Measurements from ENCODE around the gene ZNF519.
"Not testable (repeated sequence)": the region's sequence is repeated elsewhere in the genome, so short reads cannot be mapped to it uniquely, and the experiment has no call there.

Gene ZNF519

DNA sequence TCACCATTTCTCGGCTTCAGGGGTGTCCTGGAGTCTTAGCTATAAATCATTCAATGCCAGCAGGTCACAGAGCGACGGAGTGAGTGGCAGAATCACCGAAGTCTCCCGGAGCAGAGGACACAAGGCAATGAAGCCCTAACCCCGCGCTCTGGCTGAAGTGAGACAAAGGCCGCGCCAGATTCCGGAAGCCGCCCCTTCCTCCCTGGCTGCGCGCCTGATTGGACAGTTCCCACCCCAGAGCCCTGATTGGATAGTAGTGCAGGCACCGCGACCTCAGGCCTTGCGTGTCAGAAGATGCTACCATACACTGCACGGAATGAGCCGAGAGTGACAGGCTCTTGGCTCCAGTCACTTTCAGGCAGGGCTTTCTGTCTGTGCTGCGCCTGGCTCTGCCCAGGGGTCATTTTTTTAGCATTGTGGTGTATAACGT, at the start of gene ZNF519:
ZNF519 (minus strand) TSS at position 165 of the 430 bp plus-strand sequence; CDS start at position 7, 158 bp downstream.
- DNase-seq, result peak; percentile 98

DNA sequence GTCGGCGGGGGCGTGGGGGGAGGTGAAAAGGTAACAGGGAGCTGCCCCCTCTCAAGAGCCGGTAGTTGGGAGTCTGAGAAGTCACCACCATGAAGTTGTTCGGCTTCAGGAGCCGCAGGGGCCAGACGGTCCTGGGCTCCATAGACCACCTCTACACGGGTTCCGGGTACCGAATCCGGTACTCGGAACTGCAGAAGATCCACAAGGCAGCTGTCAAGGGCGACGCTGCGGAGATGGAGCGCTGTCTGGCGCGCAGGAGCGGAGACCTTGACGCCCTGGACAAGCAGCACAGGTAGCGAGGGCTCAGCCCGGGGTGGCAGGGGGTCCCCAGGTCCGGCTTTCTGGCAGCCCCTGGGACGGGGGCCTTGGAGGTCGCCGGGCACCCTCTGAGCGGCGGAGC, 47.1 kb upstream of the ZNF519 start:
- no peak for DNase-seq

DNA sequence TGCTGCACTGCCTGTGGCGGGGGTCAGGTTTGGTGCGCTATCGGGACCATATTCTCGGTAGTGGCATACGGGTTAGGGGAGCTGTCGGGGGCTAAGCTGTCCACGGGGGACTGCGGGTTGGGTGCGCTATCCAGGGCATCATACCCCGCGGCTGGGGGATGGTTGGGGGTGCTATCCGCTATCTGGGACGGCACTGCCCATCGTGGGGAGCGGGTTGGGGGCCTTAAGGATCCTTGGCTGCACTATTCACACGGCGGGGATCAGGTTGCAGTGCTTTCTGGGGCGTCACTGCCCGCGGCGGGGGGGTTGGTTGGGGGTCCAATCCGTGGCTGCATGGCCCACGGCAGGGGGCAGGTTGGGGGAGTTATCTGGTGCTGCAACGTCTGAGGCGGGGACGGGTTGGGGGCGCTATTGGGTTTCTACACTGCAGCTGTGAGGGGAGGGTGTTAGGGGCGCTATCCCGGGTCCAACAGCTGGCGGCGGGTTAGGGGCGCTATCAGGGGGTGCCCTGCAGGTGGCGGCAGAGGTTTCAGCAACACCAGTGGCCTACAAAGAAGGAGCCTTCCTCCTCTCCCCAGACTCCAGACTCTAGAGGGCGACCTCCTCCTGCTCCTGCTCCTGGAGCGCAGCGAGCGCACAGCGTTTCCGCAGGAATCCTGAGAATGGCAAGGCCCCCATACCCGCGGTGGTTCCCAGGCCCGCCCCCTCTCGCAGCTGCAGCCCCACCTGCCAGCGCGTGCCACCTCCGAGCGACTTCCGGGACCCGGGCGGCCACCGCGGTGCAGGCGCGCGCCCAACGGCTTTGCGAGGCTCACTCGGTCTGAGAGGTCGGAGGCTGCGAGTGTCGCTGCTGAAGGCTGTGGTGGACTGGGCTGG, 46.3 kb upstream of the ZNF519 start:
- DNase-seq, result peak; percentile 89

DNA sequence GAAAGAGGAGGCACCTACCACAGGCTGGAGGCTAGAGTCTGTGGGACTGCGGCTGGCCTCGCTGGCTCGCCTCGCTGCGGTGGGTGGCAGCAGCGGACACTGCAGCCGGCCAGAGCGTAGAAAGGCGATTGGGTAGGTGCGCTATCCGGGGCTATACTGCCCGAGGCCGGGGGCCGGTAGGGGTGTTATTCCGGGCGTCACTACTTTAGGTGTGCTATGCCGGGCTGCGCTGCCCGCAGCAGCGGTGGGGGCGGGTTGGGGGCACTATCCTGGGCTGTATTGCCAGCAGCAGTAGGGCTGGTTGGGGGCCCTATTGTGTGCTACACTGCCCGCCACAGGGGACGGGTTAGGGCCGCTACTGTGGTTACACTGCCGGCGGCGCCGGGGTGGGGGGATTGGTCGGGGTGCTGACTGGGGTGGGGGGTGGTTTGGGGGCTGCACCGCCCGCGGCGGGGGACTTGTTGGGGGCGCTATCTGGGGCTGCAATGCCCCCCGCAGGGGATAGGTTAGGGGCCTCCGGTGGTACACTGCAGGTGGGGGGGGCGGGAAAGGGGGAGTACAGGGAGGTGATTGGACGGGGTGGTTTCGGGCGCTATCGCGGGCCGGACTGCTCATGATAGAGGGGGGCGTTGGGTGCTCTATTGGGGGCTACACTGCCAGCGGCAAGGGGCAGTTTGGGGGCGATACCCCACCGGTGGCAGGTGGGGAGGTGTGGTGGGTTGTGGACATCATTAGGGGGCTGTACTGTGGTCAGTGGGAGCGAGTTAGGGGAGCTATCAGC, 45.5 kb upstream of the ZNF519 start:
- not testable (repeated sequence) for DNase-seq

DNA sequence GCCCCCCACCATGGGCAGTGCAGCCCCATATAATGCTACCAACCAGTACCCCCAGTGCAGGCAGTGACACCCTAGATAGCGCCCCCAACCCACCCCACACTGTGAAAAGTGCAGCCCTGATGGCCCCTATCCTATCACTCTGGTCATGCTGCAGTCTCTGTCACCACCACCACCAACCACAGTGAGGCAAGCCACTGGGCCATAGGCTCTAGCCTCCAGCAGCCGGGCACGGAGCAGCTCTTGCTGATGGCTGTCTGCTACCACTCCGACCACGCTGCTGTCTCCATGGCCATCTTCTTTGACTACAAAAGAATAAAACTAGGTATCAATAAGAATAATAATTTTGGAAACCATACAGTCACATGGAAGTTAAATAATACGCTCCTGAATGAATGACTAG, 43.2 kb upstream of the ZNF519 start:
- not testable (repeated sequence) for DNase-seq

DNA sequence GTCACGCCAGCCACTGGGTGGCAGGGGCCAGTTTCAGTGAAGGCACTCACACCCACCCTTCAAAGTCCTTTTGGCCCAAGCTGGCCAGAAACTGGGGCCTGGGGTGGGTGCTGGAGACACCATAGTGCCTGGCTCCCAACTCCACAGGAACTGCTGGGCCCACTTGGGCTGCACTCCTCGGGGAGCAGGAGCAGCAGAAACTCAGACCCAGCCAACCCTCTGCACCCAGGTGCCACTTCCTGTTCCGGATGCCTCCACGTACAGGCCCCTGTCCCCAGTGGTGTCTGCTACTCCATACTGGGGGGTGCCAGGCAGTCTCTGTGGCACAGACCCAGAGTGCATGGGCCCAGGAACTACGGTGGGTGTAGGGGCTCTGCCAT, 42.5 kb upstream of the ZNF519 start:
- no peak for DNase-seq

DNA sequence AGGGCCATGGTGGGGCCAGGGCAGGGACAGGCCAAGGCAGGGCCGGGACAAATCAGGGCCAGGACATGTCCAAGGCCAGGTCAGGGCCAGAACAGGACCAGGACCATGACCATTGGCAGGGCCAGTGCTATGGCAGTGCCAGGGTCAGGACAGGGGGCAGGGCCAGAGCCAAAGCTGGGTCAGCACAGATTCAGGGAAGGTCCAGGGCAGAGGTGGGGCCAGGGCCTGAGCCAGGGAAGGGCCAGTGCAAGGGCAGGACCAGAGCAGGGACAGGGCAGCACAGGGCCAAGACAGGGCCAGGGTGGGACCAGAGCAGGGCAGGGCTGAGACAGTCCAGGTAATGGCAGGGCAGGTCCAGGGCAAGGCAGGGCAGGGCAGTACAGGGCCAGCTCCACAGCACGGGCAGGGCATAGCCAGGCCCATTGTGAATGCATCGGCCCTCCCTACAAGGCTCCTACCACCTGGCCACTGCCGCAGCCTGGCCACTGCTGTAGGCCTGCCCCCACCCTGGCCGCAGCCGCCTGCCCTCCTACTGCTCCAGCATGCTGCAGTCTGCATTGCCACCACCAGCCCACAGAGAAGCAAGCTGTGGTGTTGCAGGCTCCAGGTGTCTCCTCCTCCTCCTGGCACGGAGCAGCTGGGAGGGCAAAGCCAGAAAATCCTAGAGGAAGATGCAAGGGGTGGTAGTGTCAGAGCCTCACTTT, 41.9 kb upstream of the ZNF519 start:
- DNase-seq, result not testable (repeated sequence)

DNA sequence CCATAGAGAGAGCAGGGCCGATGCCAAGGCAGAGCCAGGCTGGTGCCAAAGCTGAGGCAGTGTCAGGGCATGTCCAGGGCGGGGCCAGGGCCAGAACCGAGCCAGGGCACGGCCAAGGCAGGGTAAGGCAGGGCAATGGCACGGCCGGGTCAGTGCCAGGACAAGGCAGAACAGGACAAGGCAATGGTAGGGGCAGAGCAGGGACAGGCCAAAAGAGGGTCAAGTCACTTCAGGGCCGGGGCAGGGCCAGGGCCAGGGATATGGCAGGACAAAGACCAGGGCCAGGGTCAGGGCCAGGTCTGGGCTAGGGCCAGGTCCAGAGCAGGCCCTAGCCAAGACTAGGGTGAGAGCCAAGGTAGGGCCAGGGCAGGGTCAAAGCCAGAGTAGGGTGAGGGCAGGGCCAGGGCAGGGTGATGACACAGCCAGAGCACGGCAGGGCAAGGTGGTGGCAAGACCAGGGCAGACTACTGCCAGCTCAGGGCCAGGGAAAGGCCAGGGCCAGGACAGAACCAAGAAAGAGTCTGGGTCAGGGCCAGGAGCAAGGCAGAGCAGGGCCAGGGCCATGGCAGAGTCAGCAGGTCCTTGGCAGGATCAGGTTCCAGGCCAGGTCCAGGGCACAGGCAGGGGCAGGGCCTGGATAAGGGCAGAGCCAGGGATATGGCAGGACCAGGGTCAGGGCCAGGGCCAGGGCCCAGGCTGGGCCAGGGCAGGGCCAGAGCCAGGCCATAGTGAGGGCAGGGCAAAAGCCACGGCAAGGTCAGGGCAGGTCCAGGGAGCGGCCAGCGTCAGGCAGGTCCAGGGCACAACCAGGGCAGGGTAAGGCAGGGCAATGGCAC, 41.1 kb upstream of the ZNF519 start:
- not testable (repeated sequence) for DNase-seq

DNA sequence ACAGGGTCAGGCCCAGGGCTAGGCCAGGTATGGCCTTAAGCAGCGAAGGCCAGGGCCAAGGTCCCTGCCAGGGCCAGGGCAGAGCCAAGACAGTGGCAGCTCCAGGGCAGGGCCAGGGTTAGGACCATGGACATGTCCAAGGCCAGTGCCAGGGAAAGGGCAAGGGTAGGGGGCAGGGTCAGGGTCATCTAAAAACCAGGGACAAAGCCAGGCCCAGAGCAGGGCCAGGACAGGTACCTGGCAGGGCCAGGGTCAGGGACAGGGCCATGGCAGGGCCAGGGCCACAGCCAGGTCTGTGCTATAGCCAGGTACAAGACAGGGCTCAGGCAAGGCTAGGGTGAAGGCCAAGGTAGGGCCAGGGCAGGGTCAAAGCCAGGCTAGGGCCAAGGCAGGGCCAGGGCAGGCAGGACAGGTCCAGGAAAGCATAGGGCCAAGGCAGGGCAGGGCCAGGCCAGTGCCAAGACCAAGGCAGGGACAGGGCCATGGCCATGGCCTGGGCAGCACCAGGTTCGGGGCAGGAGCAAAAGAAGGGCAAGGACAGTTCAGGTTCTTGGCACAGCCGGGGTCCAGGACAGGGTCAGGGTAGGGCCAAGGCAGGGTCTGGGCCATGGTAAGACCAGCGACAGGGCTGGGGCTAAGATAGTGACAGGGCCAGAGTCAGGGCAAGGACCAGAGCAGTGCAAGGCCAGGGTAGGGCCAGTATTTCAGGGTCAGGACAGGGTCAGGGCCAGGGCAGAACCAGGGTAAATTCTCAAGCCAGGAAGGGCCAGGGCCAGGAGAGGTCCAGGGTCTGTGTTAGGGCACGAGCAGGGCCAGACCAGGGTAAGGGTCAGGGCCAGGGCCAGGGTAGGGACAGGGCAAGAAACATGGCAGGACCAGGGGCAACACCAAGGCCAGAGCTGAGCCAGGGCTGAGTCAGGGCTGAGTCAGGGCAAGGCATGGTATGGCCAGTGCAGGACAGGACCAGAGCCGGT, 40.2 kb upstream of the ZNF519 start:
- DNase-seq, result not testable (repeated sequence)

DNA sequence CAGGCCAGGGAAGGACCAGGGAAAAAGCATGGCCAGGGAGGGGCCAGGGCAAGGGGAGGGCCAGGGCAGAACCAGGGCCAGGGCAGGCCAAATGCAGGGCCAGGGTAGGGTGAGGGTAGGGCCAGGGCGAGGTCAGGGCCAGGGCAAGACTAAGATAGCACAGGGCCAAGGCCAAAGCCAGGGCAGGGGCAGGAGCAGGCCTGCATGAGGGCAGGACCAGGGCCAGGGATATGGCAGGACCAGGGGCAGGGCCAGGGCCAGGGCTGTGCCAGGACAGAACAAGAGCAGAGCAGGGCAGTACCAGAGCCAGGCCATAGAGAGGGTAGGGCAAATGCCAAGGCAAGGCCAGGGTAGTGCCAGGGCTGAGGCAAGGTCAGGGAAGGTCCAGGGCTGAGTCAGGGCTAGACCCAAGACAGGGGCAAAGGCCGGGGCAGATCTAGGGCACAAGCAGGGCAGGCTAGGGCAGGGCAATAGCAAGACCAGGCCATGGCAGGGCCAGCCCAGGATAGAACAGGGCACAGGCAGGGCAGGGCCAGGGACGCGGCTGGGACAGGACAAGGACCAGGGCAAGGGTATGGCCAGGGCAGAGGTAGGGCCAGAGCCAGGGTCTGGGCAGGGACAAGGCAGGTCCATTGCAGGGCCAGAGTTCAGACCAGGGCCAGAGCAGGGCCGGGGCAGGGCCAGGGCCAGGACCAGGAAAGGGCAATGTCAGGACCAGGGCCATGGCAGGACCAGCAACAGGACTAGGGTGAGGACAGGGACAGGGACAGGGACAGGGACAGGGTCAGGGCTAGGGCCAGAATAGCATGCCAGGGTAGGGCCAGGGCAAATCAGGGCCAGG, 39.3 kb upstream of the ZNF519 start:
- DNase-seq, result not testable (repeated sequence)

DNA sequence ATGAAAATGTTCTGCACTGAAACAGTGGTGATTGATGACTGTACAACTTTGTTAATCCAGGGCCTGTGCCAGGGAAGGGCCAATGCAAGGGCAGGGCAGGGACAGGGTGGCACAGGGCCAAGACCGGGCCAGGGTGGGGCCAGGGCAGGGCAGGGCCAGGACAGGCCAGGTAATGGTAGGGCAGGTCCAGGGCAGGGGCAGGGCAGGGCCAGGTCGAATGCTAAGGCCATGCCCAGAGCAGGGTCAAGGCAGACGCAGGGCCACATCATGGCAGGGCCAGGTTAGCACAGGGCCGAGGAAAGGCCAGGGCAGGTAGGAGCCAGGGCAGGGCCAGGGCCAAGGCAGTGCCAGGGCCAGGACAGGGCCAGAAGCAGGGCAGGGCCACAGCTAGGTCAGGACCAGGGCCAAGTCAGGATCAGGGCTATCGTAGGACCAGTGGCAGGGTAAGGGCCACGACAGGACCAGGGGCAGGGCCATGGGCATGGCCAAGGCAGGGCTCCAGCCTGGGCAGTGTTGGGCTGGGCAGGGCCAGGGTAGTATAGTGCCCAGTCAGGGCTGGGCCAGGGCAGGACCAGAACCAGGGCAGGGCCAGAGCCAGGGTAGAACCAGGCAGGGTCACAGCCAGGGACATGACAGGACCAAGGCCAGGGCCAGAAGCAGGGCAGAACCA, 38.3 kb upstream of the ZNF519 start:
- not testable (repeated sequence) for DNase-seq

DNA sequence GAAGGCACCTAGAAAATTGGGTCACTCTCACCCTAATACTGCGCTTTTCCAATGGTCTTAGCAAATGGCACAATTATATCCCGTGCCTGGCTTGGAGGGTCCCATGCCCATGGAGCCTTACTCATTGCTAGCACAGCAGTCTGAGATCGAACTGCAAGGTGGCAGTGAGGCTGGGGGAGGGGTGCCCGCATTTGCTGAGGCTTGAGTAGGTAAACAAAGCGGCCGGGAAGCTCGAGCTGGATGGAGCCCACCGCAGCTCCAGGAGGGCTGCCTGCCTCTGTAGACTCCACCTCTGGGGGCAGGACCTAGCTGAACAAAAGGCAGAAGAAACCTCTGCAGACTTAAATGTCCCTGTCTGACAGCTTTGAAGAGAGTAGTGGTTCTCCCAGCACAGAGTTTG, 30.7 kb upstream of the ZNF519 start:
- DNase-seq, result not testable (repeated sequence)

DNA sequence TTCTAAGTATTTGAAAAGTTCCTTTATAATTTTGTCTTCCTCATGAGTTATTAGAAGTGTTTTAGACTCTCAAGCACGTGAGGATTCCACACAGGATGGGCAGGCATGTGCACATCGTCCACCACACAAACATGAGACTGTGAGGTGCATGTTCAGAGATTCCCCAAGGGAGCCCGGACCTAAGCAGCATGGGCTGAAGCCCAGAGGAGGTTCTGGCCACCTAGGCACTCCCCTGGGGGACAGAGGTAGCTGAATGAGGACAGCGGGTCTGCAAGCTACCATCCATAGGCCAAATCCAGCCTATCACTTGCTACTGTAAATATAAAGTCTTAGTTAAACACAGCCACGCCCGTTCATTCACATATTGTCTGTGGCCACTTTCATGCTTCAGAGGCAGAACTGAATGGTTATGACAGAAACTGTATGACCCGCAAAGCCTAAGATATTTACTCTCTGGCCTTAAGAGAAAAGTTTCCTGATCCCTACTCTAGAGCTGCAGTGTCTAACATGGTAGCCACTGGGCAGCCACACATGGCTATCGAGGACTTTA, 19.4 kb upstream of the ZNF519 start:
- DNase-seq, result not testable (repeated sequence)

DNA sequence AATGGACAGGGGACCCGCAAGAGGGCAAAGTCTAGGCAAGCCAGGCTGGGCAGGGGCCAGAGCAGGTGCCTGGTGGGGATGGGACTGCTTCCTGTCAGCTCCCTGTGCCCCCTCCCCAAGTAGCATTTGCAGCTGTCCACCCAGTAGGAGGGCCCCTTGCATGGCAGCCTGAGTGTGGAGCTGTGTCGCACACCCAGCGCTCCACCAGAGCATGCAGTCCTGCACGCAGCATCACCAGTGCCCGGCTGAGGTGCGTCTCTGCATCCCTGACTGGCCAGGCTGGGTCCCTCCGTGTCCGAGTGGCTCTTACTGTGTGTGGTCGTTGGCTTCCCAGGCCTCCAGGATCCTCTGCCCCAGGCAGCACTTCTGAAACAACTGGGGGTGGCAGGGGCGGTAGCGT, 18.5 kb upstream of the ZNF519 start:
- not testable (repeated sequence) for DNase-seq

DNA sequence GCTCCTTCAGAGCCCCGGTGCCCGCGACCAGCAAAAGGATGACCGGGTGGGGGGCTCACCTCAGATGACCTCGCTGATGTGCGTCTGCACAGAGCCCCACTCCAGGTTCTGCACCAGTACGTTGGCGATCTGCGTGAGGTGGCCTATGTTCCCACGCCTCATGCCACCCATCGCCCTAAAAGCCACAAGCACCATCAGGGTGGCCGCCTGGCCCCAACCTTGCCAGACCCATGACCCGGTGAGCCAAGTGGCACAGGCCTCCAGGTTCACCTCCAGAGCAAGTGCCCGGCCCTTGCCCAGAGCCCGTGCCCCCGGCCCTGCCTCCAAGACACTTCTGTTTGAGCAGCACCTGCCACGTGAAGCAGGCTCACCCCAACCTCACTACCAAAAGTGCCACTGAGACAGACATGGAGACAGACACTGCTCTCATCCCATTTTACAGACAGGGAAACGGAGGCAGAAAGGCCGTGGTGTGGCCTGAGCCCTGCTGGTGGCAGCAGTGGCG, 17.7 kb upstream of the ZNF519 start:
- not testable (repeated sequence) for DNase-seq

DNA sequence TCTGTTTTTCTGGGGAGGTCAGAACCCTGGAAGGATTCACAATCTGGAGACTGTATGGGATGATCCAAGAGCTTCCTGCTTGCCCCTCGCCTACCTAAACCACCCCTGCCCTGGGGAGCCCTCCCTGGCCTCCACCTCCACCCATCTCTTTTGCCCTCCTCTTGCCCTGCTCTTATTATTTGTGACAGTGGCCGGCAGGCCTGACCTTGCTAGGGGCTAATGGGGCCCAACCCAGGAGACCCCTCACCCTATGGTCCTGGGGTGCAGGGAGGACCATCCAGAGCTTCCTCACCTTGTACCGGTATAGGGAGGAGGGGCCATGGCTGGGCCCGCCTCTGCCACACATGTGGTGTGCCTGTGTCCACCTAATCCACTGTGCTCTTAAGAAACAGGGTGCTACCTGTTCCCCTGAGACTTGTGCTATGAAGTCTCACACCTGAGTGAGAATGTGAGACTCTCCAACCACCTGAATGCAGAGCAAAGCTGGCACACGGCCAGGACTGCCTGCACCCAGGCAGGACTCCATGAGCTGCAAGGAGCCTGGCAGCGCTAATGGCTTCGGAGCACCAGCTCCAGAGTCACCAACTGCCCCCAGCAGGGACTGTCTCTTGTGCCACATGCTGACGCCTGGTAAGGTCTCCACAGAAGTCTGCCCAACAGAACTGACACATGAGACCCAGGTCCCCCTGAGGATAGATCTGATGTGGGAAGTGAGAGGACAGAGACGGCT, 17.1 kb upstream of the ZNF519 start:
- DNase-seq, result not testable (repeated sequence)

DNA sequence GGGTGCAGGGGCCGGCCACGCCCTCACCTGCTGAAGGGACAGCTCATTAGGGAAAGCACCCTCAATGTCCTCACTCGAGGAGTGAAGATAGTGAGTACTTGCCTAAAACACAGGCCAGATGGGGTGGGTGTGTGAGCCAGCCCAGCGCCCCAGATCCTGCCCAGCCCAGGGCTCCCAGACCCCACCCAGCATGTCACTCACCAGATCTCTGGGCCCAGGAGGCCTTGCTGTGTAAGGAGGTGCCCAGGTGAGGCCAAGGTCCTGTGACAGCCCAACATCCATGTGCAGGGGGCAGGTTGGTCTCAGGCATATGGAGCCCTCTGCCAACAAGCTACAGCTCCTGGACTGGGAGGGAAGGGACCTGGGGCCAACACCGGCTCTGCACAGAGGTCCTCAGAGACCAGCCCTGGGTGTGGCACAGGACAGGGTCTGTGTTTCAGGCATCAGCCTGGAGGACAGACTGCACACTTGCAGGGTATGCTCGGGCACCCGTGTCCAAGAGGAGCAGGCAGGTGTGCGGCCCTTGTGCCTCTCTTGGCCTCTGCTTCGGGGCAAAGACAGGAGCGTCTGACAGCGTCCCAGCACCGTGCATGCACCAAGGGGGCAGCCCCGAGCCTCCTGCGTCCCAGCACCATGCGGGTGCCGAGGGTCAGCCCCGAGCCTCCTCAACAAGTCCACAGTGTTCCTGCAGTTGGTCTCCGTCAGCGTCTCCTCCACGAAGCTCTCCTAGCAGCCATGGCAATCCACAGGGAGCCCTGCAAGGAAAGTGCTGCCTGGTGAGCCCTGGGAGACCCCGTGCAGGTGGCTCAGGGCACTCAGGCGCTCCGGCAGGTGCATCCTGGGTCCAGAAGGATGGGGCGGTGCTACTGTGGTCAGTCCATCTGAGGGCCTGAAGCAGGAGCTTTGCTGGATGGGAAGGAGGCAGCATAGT, 16.0 kb upstream of the ZNF519 start:
- not testable (repeated sequence) for DNase-seq

Measured in OCI-M1 (cell line).